Lower leg skin (tissue), 3 donors: ENCODE measurements around the gene MAP3K5.

ENCODE experiments used
- POLR2A ChIP-seq, 2 donors: fragments of 450-650 bp; IDR thresholded peaks; one replicate each; pipeline ENCODE4 v1.6.1; 2016 to 2017; ENCODE audit warnings: antibody characterized with exemption in 2 of 2, mild to moderate bottlenecking in 1 of 2, moderate library complexity in 1 of 2
- TF ChIP-seq, protein P1 (sequence below), 3 donors: fragments of 450-650 bp; IDR thresholded peaks; one replicate each; pipeline ENCODE4 v1.5.1; 2016; ENCODE audit warnings: antibody characterized with exemption in 3 of 3, mild to moderate bottlenecking in 3 of 3, moderate library complexity in 2 of 3

DNA sequence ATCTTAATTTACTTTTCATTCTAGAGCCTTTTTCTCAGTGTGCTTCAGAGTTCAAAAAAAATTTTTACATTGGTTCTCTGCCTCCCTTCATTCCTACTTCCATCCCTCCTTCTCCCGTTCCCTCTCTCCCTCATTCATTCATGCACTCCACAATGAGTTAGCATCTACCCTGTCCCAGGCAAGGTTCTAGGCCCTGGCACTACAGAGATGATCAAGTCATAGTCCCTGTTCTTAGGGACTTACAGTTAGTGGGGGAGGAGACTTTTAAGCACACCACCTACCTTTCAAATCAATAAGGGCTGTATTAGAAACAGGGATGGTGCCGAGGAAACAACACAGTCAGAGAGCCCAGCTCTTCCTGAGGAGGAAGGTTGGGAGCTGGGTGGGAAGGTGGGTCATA lies 40.3 kb downstream of the MAP3K5 start:
- TF ChIP-seq, protein P1, sequence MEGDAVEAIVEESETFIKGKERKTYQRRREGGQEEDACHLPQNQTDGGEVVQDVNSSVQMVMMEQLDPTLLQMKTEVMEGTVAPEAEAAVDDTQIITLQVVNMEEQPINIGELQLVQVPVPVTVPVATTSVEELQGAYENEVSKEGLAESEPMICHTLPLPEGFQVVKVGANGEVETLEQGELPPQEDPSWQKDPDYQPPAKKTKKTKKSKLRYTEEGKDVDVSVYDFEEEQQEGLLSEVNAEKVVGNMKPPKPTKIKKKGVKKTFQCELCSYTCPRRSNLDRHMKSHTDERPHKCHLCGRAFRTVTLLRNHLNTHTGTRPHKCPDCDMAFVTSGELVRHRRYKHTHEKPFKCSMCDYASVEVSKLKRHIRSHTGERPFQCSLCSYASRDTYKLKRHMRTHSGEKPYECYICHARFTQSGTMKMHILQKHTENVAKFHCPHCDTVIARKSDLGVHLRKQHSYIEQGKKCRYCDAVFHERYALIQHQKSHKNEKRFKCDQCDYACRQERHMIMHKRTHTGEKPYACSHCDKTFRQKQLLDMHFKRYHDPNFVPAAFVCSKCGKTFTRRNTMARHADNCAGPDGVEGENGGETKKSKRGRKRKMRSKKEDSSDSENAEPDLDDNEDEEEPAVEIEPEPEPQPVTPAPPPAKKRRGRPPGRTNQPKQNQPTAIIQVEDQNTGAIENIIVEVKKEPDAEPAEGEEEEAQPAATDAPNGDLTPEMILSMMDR (IDR thresholded peaks at IDR 0.05) = no peak
- TF ChIP-seq POLR2A (IDR thresholded peaks at IDR 0.05) = no peak
